Measurements from ENCODE around the gene DNAH12.

- TF ChIP-seq CTCF (IDR thresholded peaks at IDR 0.05; ENCODE audit: low read depth, low read length) (no peak), POLR2A (IDR thresholded peaks at IDR 0.05; ENCODE audit: extremely low read depth, insufficient read length) (no peak)
- TF ChIP-seq, protein P1, sequence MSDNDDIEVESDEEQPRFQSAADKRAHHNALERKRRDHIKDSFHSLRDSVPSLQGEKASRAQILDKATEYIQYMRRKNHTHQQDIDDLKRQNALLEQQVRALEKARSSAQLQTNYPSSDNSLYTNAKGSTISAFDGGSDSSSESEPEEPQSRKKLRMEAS (IDR thresholded peaks at IDR 0.05; ENCODE audit: low read depth, low read length), result no peak
Observed at GRCh38 chr3:57383406-57383805, 160.7 kb downstream of the DNAH12 start.
